Pulmonary artery endothelial cell (primary cell): ENCODE measurements around the gene ITGB2. TPM values are rescaled to one million over a fixed set of nuclear protein-coding genes. Genes with fewer than 3 reads are reported as not detected.

Experiments used
- DNase-seq: peaks from one replicate; pipeline ENCODE4 v3.0.0-alpha.2; 2011; ENCODE audit warnings: low read depth, low spot score
- total RNA-seq: library from RNA; depleted of rRNA; stranded (reverse); fragments of >200 nt; gene quantifications from 2 replicates; pipeline ENCODE4 v1.2.3, GENCODE V29; 2014

The ITGB2 gene
- total RNA-seq, 1 donor from 2014 or later: 0.13 TPM

- no peak for DNase-seq
Measured at GRCh38 chr21:44870748-44871495, 49.8 kb downstream of the ITGB2 start.

- peak; percentile 91 for DNase-seq
Measured at GRCh38 chr21:44869781-44870747, 50.6 kb downstream of the ITGB2 start.

GRCh38 chr21:44868707-44869106 lies 52.0 kb downstream of the ITGB2 start:
- no peak for DNase-seq

- DNase-seq: no peak
Measured at GRCh38 chr21:44867999-44868700, 52.5 kb downstream of the ITGB2 start.

- DNase-seq: no peak
Measured at GRCh38 chr21:44867464-44867863, 53.2 kb downstream of the ITGB2 start.

- DNase-seq: peak; percentile 60
Measured at GRCh38 chr21:44866780-44867179, 53.9 kb downstream of the ITGB2 start.

- no peak for DNase-seq
Measured at GRCh38 chr21:44865561-44866280, 55.0 kb downstream of the ITGB2 start.

GRCh38 chr21:44862869-44863685 lies 57.6 kb downstream of the ITGB2 start:
- no peak for DNase-seq

GRCh38 chr21:44858791-44859190 lies 61.9 kb downstream of the ITGB2 start:
- no peak for DNase-seq

GRCh38 chr21:44858291-44858690 lies 62.4 kb downstream of the ITGB2 start:
- no peak for DNase-seq

- DNase-seq: no peak
Measured at GRCh38 chr21:44857127-44857892, 63.4 kb downstream of the ITGB2 start.

- no peak for DNase-seq
Measured at GRCh38 chr21:44856131-44856530, 64.6 kb downstream of the ITGB2 start.

GRCh38 chr21:44855572-44855971 lies 65.1 kb downstream of the ITGB2 start:
- no peak for DNase-seq

GRCh38 chr21:44854664-44855446 lies 65.8 kb downstream of the ITGB2 start:
- DNase-seq: no peak

GRCh38 chr21:44854391-44854663 lies 66.4 kb downstream of the ITGB2 start:
- no peak for DNase-seq

GRCh38 chr21:44853601-44854390 lies 66.9 kb downstream of the ITGB2 start:
- no peak for DNase-seq

- no peak for DNase-seq
Measured at GRCh38 chr21:44850905-44851657, 69.6 kb downstream of the ITGB2 start.
